ENCODE measurements around the gene PGP.
"Not testable (repeated sequence)": the region's sequence is repeated elsewhere in the genome, so short reads cannot be mapped to it uniquely, and the experiment has no call there.

PGP gene

DNA sequence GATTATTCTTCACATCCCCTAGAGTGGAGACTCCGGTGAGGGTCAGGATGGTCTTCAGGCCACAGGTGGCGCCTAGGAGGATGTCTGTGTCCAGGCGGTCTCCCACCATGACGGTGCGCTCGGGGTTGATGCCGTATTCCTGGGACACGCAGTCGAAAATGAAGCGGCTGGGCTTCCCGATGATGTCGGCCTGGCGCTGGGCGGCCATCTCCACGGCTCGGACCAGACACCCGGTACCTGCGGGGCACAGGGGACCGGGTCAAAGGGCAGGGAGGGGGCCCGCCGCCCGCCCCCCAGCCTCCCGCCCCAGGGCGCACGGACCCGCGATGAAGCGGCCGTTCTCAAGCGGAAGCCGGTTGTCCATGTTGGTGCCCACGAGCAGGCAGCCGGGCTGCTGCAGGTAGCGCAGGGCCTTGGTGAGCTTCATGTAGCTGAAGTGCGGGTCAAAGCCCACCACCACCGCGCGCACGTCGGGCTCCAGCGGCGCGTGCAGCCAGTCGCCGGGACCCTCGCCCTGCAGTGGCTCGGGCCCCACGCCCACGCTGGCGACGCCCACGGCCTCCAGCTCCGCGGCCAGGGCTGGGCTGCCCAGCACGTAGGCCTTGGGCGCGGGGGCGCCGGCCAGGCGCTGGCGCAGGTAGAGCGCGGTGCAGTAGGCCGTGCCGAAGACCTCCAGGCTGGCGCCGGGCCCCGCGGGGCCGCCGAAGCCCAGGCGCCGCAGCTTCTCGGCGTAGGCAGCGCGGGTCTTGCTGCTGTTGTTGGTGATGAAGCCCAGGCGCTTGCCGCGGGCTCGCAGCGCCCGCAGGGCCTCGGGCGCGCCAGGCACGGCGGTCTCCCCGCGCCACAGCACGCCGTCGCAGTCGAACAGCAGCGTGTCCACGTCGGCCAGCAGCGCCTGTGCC is 572 bp downstream of the PGP start:
- DNase-seq = no peak

GRCh38 chr16:2212362-2213324 is 2.0 kb downstream of the PGP start:
- no peak for DNase-seq

DNA sequence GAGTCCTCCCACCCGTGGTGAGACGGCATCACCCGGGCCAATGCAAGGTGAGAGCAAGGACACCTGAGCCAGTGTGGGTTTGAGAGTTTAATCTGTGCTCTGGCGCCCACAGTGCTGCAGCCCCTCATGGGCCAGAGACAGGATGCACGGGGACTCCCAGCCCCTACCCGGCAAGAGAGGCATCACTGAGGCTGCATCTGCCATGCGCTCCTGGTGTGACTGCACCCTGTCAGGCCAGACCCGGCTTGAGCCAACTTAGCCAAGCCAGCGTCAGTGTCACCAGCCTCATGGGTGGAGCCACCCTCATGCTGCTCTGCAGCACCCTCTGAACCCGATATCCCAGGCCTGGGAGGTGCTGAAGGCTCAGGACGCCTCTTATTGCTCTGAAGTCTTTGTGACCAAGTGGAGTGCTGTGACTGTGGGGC is 2.7 kb downstream of the PGP start:
- no peak for DNase-seq

- no peak for DNase-seq
Measured at GRCh38 chr16:2210386-2211365, 4.0 kb downstream of the PGP start, which contains the start of gene BRICD5. Gene BRICD5 (minus strand): TSS chr16:2210863. CDS start chr16:2210833, 30 bp downstream.

DNA sequence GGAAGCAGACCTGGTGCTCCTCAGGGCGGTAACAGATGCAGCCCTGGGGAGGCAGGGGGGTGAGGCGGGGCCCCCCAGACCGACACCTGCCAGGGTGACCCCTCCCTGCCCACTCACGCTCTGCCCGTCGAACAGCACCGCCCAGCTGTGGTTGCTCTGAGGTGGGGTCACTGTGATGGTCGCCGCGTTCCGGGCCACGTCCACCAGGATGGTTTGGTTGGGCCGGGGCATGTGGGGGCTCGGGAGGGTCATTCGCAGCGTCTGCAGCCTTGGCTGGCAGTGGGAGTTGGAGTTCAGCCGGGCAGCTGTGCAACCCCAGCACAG is 4.7 kb downstream of the PGP start:
- no peak for DNase-seq

DNA sequence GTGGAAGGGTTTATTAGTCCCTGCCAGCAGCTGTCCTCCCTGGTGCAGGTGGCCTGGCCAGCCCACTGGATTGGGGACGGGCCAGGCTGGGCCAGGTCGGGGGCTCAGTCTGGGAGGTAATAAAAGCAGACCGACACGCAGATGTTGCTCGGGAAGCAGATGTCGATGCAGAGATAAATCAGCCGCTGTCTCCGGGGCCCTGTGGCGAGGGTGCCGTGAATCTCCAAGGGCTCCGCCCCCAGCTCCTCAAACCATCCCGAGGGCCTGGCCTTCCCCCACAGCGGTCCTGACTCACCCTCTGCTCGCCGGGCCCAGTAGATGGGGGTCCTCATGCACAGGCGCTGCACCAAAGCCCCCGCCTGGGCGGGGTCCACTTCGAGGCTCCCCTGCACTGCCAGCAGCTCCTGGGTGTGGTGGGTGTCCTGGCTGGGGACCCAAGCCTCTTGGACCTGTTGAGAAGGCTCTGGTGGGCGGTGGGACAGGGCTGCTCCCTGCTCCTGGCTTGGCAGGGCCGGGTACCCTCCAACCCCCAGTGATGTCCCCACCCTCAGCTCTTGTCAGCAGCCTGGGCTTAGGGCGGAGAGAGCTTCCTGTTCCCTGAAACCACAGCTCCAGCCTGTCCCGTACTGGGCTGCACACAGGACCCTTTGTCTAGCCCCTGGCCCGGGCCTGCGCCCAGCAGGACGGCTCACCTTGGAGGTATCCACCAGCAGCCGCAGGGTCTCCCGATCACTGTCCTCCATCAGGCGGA is 5.2 kb downstream of the PGP start:
- DNase-seq = no peak

GRCh38 chr16:2208772-2209171 is 5.9 kb downstream of the PGP start:
- DNase-seq = no peak

- DNase-seq = no peak
Measured at GRCh38 chr16:2208308-2208707, 6.3 kb downstream of the PGP start.

DNA sequence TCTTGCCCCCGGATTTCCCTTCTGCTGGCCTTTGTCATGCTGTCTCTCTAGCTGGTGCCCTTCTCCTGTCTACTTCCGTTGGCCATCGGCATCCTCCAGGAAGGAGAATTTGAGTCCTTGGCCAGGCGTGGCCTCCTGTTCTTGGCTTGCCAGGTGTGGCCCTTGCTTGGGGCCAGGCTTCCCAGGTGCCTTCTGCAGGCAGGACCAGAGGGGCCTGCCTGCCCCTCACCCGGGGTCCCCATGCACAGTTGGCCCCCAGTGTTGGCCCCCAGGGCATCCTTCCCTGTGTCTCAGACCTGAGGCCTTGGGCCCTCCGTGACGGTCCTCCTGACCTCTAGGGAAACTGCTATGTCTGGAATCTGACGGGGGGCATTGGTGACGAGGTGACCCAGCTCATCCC is 6.8 kb downstream of the PGP start:
- DNase-seq = no peak

- DNase-seq = no peak
Measured at GRCh38 chr16:2206780-2207433, 7.7 kb downstream of the PGP start.

DNA sequence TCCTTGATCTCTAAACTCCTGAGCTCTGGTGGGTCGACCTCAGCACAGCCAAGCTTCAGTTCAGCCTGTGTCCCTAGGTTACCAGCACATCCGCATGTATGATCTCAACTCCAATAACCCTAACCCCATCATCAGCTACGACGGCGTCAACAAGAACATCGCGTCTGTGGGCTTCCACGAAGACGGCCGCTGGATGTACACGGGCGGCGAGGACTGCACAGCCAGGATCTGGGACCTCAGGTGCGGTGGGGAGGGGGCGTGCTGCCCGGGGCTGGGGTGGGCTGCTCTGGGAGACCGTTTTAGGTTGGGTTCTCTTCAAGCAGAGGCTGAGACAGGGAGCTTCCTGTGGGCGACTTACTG is 8.2 kb downstream of the PGP start:
- DNase-seq = no peak

DNA sequence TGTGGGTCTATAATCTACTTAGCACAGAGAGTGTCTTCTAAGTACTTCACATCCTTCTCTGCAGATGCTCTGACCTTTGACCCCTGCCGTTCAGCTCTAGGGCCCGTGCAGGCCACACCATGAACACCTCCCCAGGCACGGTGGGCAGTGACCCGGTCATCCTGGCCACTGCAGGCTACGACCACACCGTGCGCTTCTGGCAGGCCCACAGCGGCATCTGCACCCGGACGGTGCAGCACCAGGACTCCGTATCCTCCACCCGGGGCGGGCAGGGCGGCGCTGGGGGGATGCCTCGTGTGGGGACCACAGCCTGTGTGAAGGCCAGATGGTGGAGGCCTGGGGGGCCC is 8.7 kb downstream of the PGP start:
- DNase-seq = no peak

GRCh38 chr16:2205104-2205966 is 9.3 kb downstream of the PGP start, which contains the start of gene MLST8:
Gene MLST8 (plus strand): TSS chr16:2205454. CDS start chr16:2206086, 632 bp downstream.
- DNase-seq = peak; percentile 39

GRCh38 chr16:2204416-2205103 is 10.1 kb downstream of the PGP start:
- DNase-seq = no peak

DNA sequence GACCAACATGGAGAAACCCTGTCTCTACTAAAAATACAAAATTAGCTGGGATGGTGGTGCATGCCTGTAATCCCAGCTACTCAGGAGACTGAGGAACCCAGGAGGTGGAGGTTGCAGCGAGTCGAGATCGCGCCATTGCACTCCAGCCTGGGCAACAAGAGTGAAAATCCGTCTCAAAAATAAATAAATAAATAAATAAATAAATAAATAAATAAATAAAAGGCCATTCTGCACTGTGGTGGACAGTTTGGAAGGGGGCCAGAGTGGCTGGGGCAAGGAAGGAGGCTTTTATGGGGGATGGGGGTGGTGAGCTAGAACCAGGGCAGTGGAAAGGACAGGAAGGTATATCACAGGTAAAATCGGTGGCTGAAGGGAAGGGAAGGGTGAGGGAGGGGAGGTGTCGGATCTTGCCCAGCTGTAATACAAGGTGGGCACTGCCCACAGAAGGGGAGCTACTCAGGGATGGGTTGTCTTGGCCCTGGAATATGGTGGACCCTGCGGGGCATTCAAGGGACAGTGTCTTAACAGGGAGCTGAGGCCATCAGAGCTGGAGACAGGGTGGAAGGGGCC is 11.4 kb downstream of the PGP start:
- not testable (repeated sequence) for DNase-seq

GRCh38 chr16:2200313-2200712 is 14.3 kb downstream of the PGP start:
- no peak for DNase-seq

- no peak for DNase-seq
Measured at GRCh38 chr16:2199621-2200139, 15.0 kb downstream of the PGP start.

- DNase-seq = no peak
Measured at GRCh38 chr16:2199095-2199494, 15.5 kb downstream of the PGP start.

GRCh38 chr16:2198283-2198682 is 16.4 kb downstream of the PGP start:
- no peak for DNase-seq
